Measurements from ENCODE around the gene ERO1B.
A peak's percentile ranks its signal among the peaks of the same experiment; 100 is the strongest.

Gene ERO1B

GRCh38 chr1:236172041-236172579 lies 109.6 kb downstream of the ERO1B start:
- no peak for TF ChIP-seq CTCF (conservative IDR thresholded peaks at IDR 0.05; ENCODE audit: control insufficient read depth, insufficient read depth, low read depth, low read length)
- no peak overlapping the region for H3K4me3 ChIP-seq (ENCODE audit: control insufficient read depth, low read depth, low read length)
- peak; percentile 31 for DNase-seq (ENCODE audit: low read depth)

GRCh38 chr1:236168716-236169429 lies 112.9 kb downstream of the ERO1B start:
- peak; percentile 85 for DNase-seq (ENCODE audit: low read depth)
- no peak for TF ChIP-seq CTCF (conservative IDR thresholded peaks at IDR 0.05; ENCODE audit: control insufficient read depth, insufficient read depth, low read depth, low read length)
- H3K4me3 ChIP-seq (ENCODE audit: control insufficient read depth, low read depth, low read length): no peak overlapping the region

DNA sequence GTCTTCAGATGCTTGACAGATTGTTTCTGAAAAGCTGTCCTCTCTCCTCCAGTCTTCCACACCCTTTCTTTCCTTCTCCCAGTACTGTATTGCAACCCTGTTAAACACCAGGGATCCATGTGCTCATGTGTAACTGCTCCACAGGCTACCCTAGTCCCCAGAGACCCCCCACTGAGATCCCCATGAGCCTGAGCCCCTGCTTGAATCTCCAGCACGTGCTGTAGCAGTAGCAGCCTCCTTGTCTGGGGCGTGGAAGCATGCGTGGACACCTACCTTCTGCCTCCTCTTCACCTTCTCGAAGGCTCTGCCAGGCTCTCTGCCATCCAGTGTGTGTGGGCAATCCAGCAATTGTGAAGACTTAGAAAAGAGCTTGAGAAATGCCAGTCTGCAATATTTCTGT lies 114.2 kb downstream of the ERO1B start:
- DNase-seq (ENCODE audit: low read depth): no peak
- H3K4me3 ChIP-seq (ENCODE audit: control insufficient read depth, low read depth, low read length): no peak overlapping the region
- TF ChIP-seq CTCF (conservative IDR thresholded peaks at IDR 0.05; ENCODE audit: control insufficient read depth, insufficient read depth, low read depth, low read length): no peak

DNA sequence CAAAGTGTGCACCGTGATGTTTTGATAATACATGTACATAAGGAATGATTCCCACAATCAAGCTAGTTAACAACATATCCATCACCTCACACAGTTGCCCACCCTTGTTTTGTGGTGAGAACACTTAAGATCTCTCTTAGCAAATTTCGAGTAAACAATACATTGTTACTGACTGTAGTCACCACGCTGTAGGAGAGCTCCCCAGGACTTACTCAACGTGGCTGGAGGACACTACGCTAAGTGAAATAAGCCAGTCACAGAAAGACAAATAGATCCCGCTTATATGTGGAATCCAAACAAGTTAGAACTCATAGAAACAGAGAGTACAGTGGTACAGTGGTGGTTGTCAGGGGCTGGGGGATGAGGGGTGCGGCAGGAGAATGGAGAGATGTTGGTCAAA lies 114.6 kb downstream of the ERO1B start:
- DNase-seq (ENCODE audit: low read depth): no peak
- H3K4me3 ChIP-seq (ENCODE audit: control insufficient read depth, low read depth, low read length): no peak overlapping the region
- TF ChIP-seq CTCF (conservative IDR thresholded peaks at IDR 0.05; ENCODE audit: control insufficient read depth, insufficient read depth, low read depth, low read length): no peak

- DNase-seq (ENCODE audit: low read depth): no peak
- TF ChIP-seq CTCF (conservative IDR thresholded peaks at IDR 0.05; ENCODE audit: control insufficient read depth, insufficient read depth, low read depth, low read length): no peak
- no peak overlapping the region for H3K4me3 ChIP-seq (ENCODE audit: control insufficient read depth, low read depth, low read length)
These were observed 115.7 kb downstream of the ERO1B start for GRCh38 chr1:236166041-236166440.

All from fibroblast of mammary gland (primary cell).